Right renal pelvis (tissue), 4 donors: ENCODE measurements around the gene RAB27B. TPM values are rescaled to one million over a fixed set of nuclear protein-coding genes. Genes with fewer than 3 reads are reported as not detected.

Experiments
- DNase-seq, 4 donors: peaks; one replicate each; pipeline ENCODE4 v3.0.0-alpha.2; 2013; ENCODE audit warnings: low read depth in 4 of 4, low spot score in 3 of 4, missing footprints in 1 of 4
- polyA plus RNA-seq, 4 donors: library from polyadenylated mRNA; unstranded; fragments of 120-200 nt; gene quantifications; one replicate each; pipeline ENCODE4 v1.2.1, GENCODE V29; 2013; ENCODE audit not compliant: insufficient read length in 4 of 4

Gene RAB27B
- polyA plus RNA-seq, 4 donors = 4.1 to 6.8 (median 5.0) TPM

DNA sequence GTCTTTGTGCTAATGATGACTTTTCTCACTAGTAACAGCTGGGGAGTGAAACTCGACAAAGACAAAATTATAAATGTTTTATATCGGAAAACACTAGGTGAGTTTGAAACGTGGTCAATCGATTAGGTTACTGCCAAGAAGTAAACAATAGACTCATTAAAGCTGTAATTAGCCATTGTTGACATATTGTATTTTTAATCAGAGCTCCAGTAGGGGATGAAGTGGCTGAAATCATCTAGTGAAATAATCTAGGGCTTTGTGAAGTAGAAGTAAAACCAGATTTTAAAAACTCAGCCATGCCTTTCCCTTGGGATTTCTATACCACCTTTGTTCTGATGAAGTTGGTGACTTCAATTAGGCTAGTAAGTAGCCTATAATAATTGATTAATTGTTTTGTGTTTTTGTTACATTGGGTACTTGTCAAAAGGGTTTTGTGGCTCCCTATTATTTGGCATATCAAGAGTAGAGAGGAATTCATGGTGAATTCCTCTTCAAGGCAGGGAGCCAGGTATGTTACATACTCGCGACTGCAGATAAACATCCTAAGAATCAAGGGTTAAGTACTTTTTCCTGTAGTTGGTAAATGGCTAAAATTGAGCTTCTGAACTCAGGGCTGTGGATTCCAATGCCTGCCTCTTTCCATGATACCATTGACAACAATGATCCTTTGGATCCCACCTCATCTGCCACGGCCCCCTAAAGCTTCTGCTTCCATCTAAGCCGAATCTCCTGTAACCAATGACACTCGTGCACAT, 31.6 kb downstream of the RAB27B start:
- no peak for DNase-seq

DNA sequence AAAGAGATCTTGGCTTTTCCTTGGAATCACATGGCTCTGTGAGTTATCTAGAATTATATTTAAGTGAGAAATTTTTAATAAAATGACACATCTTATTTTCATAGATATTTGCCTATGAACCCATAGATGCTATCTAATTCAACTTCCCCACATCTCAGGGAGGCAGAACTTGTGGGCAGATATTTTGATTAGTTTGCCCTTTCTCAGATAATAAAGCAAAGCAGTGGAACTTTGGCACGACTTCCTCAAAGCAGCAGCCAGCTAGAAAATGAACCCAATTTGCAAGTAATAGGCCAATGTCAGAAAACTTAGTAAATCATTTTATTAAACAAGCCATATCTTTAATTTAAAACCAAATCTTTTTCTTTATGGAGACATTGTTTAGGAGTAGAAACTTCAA, 32.7 kb downstream of the RAB27B start:
- no peak for DNase-seq

DNA sequence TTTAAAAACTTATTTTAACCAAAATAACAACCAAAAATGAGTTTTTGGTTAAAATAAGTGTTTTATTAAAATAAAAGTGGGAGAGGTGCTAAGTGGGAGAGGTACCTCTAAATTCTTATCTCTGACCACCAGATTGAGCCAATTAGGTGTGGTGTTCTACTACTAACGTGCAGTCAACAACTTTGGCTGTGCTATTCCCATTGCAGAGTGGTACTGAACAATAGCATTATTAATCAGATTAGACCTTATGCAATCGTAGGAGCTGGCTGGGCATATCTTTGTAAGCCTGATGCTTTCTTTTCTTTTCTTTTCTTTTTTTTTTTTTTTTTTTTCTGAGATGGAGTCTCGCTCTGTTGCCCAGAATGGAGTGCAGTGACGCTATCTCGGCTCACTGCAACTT, 38.9 kb downstream of the RAB27B start:
- DNase-seq = no peak

DNA sequence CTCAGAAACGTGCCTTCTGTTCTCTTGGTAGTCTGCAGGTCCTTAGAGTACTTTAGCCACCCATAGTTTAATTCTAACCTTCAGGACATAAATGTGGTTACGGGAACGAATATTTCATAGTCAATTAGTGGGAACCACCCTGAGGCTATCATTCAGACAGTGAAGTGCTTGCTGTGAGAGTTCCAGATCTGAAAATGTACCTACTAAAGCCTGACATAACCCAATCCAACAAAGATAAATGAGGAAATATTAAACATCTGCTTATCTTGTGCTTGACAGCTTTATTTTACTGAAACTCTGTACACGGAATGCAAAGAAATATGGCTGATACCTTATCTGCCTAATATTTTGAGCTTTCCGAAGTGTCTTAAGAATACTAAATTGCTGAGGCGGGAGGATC, 43.0 kb downstream of the RAB27B start:
- no peak for DNase-seq

DNA sequence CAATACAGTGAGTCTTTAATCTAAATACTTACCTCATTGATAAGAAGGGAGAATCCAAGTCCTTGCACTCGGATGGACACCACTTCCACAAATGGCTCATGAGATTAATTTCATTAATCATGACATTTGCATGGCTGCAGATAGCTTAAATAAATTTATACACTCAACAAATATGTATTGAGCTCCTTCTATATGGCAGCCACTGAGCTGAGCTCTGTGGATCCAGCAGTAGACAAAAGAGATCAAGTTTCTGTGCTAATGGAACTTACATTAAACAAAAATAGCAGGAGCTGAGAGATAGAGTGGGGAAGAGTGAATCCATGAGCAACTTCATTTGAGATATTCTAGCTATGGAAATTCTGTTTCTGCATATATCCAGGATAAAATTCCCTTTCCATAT, 44.4 kb downstream of the RAB27B start:
- no peak for DNase-seq

DNA sequence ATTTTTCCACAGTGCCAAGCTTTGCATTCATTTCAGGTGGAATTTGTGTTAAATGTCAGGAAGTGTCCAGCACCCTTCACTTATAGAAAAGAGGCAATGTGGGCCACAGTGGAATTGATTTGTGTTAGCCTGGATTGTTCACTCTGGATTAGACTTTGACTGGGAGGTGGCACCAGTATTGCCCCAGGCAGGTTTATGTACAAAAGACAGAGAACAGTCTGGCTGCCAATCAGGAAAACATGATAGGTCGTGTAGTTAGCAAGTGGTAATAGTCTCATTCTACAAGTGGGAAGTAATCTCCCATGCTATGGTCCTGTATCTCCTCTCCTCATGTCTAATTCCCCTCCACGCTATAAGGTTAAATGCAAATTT, 45.6 kb downstream of the RAB27B start:
- no peak for DNase-seq

DNA sequence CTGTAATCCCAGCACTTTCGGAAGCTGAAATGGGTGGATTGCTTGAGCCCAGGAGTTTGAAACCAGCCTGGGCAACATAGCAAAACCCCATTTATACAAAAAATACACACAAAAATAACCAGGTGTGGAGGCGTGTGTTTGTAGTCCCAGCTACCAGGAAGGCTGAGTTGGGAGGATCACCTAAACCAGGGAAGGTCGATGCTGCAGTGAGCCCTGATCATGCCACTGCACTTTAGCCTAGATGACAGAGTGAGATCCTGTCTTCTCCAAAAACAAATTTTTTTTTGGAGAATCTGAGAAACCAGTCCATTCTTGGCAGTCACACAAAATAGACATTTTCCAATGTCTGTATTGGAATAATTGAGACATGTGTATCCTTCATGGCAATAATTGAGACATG, 46.8 kb downstream of the RAB27B start:
- no peak for DNase-seq

DNA sequence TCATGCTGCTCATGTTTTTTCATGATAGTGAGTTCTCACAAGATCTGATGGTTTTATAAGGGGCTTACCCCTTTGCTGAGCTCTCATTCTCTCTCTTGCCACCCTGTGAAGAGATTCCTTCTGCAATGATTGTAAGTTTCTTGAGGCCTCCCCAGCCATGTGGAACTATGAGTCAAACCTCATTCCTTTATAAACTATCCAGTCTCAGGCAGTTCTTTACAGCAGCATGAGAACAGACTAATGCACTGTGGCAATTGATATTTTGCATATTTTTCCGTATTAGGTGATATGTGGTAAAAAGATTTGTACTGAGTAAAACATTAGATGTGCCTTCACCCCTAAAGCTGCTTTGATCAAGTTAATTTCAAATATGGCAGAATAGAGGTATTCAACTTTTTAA, 48.8 kb downstream of the RAB27B start:
- DNase-seq = no peak

DNA sequence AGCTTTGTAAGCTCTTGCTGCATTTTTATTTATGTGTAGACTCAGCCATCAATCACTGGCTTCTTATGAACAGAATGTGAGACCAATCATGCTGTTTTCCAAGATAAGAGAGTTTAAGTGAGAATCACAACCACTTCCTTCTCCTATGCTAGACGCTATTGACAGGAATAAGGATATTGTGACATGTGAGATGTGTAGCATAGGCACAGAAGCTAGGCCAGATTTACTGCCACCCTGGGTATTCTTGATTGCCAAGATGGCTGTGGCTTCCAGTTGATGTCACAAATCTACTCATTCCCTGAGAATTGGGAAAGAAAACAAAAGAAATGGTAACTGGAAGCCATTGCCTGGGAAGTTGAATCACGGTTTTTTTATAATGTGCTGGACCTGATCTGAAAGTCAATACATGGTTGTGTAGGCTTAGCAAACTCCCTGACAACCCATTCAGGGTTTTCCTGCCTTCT, 49.9 kb downstream of the RAB27B start:
- no peak for DNase-seq

DNA sequence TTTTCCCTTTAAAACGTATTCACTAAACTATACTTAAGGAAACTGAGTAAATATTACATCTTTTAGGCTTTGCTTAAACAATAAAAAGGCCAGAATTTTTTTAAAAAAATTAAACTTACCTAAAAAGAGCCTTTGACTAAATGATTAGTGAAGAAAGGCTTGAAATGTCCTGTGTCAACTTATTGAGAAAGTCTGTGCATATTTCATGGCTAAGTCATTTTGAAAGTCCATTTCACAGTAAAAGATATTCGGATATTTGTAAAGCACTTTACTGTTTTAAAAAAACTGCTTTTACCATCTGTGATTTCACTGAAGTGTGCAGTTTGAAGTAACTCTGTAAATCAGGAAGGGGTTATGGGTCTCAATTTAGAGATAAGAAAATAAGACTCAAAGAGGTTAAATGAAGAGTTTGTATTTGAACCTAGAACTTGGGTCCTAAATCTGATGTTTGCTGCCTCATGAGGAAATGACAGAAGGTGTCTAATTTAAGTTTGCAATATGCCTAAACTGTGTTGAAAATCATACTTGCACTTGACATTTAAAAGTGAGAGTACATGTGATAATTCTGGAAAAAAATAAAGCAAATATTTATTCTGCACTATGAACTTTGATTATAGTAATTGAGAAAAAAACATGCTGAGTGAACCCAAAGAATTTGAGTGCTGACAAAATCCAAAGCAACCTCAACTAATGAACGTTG, 50.5 kb downstream of the RAB27B start:
- no peak for DNase-seq

DNA sequence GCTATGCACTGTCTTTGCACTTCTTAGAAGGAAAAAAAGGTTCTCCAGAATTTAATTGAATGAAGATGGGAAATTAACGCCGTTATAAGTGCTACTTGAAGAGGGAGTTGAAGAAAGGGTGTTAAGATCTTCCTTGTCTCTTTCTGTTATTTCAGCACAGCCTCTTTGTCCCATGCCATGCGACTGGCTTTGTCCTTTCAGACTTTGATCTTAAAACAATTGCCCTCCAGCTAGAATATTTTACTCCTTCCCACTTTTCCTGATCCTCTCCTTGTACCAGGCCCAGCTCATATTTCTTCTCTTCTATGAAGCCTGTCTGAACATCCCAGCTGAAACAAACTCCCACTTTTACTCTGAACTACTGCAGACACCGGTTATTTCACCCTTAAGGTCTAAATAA, 51.4 kb downstream of the RAB27B start:
- no peak for DNase-seq

DNA sequence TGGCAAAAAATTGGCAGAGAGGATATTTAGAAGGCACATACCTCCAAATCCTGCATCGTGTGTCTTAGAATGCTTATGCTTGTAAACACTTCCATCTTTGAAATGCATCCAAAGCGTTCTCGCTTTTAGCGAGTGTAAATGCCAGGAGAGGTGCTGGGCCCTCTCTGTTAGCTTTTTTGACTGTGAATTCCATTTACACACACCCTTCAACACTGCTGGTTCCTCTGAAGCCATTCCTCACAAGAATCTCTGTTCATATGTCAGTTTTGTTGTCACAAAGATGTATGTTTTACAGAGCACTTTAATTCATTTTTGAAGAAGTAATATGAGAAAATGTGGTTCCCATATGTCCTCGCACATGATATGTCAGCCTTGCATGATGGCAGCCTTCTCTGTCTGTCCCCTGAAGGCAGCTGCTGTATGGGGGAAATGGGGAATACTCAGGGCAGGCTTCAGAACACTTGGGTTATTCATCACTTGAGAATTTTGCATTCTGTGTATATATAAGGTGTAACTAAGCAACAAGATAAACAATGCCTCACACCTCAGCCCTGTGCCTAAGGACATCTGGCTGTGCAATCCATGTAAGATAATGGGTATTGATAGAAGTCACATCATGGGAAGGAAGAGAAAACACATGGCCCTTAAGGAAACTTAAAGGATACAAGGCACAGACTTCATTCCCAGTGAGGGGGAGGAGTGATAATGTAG, 52.3 kb downstream of the RAB27B start:
- DNase-seq = no peak

DNA sequence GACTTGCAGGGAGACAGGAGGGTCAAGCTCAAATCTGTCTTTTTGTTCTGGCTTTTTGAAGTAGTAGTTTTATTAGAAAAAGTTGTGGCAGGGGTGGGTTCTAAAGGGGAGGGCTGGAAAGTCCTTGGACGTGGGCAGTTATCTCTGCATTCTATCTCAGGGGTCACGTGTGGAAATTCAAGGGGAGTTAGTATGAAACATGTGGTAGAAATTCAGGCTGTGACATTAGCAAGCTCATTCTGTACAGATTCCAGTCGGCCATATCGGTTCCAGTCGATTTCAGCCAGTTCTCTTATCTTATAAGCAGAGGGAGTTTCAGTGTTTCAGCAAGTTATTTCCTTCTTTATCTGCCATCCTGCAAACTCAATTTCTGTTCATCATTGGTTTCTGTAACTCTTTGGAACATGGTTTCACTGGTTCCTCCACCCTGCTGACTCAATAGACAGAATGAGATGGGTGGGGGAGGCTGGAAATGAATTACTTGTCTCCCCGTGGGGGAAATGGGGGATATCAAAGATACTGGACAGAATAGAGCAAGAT, 53.0 kb downstream of the RAB27B start:
- no peak for DNase-seq

DNA sequence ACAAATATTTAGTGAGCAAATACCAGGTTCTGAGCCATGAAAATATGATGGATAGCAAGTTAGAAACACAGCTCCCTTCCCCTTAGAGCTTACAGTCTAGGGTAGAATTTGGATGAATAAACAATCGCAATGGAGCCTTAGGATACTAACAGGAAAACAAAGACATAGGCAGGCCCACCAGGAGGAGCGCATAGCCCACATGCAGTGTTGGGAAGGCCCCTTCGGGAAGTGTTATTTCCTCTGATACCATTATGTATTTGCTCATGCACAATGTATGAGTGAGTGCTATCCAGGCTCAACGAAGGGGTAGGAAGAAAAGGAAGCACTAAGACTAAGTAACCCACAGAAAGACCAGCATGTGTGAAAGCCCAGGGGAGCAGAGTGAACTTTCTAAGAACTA, 54.0 kb downstream of the RAB27B start:
- no peak for DNase-seq

DNA sequence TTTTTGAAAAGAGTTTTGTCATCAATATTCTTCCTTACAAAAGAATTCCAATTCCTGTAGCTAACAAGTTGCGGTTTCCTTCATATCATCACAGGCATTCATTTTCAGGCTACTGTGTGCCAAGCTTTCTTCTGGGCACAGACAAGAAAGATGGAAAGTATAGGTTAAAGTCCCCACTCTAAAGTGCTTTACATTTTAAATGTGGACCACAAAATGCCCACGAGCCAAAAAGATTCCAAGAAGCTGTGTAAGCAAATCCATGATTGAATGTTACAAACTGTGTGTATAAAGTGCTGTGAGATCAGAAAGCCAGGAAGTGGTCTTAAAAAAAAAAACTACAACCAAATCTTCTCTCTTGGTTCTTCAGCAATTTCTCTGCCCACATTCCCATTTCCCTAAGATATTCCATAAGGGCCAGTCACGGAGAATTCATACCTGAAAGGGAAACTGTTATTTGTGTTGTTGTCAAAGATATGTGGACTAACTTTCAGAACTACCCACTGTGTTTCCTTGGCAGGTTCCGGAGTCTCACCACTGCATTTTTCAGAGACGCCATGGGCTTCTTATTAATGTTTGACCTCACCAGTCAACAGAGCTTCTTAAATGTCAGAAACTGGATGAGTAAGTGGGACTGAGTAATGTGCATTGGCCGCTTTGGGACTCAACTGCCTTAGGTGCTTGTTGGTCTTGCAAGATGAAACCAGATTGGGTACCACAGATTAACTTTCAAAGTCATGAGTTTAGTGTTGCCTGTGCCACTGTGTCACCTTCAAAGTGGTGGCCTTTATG, 55.7 kb downstream of the RAB27B start:
- no peak for DNase-seq

DNA sequence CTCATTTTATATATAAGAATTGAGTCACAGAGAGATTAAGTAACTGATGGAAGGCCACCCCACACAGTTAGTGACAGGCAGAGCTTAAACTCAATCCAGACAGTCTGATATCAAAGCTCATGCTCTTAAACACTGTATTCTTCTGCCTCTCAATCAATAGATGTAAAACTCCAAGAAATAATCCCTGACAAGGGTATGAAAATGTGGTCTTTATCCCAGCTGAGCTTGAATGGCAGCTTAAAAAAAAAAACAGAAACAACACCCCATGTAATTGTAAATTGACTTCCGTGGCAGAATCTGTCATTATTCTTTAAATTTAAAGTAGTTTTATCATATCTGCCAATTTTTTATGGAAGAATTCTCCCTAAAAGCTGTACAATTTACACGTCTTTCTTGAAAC, 60.1 kb downstream of the RAB27B start:
- no peak for DNase-seq

DNA sequence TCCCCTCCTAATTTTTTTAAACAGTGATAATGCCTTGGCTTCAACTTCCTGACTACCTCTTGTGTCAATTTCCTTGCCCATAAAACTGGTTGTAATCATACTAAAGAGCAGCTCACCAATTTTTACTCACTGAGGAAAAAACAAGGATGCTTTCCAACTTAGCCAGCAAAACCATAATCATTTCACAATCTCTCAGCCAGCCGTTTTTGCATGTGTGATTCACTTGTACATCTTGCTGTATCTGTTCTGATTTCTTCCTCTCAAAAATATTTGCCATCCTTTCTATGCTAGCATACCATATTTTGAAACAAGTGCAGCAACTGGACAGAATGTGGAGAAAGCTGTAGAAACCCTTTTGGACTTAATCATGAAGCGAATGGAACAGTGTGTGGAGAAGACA, 60.7 kb downstream of the RAB27B start:
- DNase-seq = no peak

DNA sequence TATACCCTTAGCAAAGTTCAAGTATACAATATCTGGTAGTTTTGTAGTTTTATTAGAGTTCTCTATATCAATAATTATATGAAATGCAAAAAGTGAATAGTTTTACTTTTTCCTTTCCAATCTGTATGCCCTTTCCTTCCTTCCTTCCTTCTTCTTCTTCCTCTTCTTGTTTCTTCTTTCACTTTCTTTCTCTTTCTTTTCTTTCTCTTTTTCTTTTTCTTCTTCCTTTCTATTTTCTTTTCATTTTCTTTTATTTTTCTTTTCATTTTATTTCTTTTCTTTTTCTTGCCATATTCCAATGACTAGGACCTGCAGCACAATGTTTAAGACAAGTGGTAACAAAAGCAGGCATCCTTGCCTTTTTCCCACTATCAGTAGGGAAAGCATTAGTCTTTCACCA, 71.2 kb downstream of the RAB27B start:
- no peak for DNase-seq

DNA sequence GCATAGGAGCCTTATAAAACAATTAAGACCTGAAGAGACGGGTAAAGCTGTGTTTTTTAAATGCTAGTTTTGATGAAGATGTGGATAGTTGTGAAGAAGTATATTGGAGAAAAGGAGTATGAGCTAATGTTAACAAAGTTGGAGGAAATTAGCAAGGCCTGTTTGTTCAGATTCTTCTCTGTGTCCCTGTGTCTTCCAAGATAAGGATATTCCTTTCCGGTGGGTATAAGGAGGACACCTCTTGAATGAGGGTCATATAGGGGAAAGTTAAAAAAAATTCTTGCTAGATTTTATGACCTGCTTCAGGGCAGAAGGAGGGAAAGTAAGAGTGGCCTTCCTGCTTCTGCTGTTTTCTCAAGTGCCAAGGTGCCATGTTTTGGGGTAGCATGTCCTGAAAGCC, 72.0 kb downstream of the RAB27B start:
- DNase-seq = no peak

DNA sequence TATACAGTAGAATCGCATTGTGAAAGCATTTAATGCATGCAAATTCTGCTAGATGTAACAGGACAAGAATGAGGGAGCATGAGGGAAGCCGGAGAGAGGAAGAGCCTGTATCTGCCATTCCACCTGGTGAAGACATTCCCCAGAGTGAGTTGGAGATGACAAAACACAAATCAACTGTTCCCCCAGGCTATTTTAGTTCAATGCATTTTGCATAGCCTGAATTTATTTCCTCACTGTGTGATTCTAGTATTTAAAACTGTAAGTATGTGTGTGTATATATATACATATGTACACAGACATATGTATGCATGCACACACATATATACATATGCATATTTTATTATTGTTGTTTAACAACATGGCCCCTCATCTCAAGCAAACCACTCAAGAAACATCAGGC, 76.3 kb downstream of the RAB27B start:
- DNase-seq = no peak

DNA sequence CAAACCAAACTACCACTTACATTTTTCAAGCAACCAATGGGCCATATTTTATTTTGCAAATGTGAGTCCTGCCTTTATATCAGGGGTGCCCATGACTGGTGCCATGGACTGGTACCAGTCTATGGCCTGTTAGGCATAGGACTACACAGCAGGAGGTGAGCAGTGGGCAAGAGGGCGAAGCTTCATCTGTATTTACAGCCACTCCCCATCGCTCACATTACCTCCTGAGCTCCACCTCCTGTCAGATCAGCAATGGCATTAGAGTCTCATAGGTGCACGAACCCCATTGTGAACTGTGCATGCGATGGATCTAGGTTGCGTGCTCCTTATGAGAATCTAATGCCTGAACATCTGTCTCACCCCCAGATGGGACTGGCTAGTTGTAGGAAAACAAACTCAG, 77.4 kb downstream of the RAB27B start:
- DNase-seq = no peak
